GM12875 (cell line): ENCODE measurements around the gene ARIH2.

Experiments
- H3K4me3 ChIP-seq: one replicate; pipeline ENCODE4 v1.5.1; 2011; ENCODE audit warnings: low read depth, low read length, control low read depth
- CTCF ChIP-seq: IDR thresholded peaks from 2 replicates; pipeline ENCODE4 v1.5.1; 2011; ENCODE audit warnings: low read depth, mild to moderate bottlenecking, control low read depth, inconsistent platforms, low read length, moderate library complexity, borderline replicate concordance; ENCODE audit not compliant: insufficient read depth

Gene ARIH2

GRCh38 chr3:48993834-48994233, 75.2 kb downstream of the ARIH2 start:
- no peak overlapping the region for H3K4me3 ChIP-seq
- TF ChIP-seq CTCF = no peak

- H3K4me3 ChIP-seq = no peak overlapping the region
- TF ChIP-seq CTCF = no peak
Measured at GRCh38 chr3:48996640-48997039, 78.0 kb downstream of the ARIH2 start.

GRCh38 chr3:48997102-48997635, 78.5 kb downstream of the ARIH2 start:
- TF ChIP-seq CTCF = no peak
- H3K4me3 ChIP-seq = no peak overlapping the region

GRCh38 chr3:48997714-48998637, 79.3 kb downstream of the ARIH2 start:
- TF ChIP-seq CTCF = no peak
- no peak overlapping the region for H3K4me3 ChIP-seq

- no peak for TF ChIP-seq CTCF
Measured at GRCh38 chr3:48999085-48999858, 80.6 kb downstream of the ARIH2 start.

GRCh38 chr3:49001155-49001554, 82.5 kb downstream of the ARIH2 start:
- no peak overlapping the region for H3K4me3 ChIP-seq
- TF ChIP-seq CTCF = no peak

More at GRCh38 chr3:48999085-48999858, 80.6 kb downstream of the ARIH2 start:
- H3K4me3 ChIP-seq = no peak overlapping the region
